HG03097 (cell line): ENCODE results near the gene DGAT2.

ENCODE experiments used
- ATAC-seq: cut with Tn5 transposase; IDR thresholded peaks from one replicate; pipeline ENCODE4 v1.9.1; 2021; ENCODE audit not compliant: unreplicated experiment, low FRiP score

The DGAT2 gene

DNA sequence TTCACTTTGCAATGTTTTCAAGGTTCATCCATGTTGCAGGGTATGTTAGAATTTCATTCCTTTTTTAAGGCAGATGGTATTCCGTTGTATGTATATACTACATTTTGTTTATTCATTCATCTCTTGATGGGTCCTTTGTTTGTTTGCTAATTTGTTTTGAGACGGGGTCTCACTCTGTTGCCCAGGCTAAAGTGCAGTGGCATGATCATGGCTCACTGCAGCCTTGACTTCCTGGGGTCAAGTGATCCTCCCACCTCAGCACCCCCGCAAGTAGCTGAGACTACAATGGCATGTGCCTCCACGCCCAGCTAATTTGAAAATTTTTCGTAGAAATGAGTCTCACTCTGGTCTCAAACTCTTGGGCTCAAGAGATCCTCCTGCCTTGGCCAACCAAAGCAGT lies 52.6 kb downstream of the DGAT2 start:
- no peak for ATAC-seq

DNA sequence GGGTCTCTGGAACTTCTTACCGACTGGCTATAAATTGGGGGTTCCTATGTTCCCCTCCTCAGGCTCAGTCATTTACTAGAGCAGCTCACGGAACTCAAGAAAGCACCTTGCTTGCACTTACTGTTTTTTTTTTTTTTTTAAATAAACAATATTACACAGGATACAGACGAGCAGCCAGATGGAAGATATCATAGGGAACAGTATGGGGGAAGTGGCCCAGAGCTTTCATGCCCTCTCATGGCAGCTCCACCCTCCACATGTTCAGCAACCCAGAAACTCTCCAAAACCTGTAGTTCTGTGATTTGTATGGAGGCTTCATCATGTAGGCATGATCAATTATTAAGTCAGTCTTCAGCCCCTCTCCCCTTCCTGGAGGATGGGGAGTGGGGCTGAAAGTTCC lies 54.0 kb downstream of the DGAT2 start:
- ATAC-seq: no peak

DNA sequence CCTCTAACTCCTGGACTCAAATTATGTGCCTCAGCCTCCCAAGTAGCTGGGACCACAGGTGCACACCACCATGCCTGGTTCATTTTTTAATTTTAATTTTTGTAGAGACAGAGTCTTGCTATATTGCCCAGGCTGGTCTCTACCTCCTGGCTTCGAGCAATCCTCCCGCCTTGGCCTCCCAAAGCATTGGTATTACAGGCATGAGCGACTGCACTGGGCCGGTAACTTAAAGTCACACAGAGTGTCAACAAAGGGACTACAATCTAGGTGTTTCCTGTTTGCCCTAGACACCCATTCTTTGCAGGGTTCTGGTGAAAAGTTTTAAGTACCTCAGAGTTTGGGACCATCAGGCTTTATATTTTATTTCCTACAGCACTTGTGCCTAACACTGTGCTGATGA lies 54.8 kb downstream of the DGAT2 start:
- ATAC-seq: no peak

DNA sequence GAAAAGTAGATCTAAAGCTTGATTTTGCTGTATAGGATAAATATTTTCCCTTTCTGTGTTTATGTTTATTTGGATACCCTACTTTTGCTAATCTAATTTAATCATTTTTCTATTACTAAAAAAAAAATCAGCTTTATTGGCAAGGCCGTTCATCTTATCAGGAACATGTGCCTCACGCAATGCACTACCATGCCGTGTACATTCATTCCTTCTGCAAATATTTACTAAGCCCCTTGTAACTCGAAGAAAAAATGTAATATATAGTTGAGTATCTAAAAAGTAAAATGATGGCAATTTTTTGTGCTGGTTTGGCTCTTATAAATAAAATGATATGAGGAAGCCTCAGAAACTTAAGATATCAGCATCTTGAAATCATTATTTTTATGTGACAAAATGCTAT lies 55.4 kb downstream of the DGAT2 start:
- ATAC-seq: no peak

DNA sequence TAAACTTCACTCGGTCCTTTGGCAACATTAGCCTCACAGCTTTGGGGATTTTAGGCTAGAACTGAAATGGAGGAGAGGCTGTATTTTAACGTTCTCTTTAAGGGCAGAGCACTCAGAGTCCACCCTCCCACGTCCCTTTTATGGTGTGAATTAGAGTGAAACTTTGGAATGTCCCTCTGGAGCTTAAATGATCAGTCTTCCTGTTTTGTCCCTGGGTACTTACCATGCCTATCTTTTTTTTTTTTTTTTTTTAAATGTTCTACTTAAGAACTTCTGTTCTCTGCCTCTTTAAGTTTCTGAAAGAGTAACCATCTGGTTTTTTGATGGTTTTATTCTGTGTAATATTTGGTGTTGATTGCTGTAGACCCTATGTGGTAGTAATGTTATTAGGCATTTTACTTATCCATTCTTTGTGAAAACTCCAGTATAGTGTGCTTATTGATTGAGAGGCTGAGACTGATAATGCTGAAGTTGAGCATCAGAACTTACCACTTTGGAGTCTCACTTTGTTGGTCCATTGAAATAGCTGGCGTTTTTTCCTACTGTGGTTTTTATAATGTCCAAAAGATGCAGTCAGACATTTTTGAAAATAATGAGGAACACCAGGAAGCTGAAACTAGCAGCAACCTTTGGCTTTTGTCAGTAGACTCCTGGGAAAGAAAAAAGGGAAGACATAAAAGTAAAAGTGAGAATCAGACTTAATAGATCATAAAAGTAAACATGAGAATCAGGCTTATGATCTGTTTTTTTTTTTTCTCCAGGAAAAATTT lies 58.1 kb downstream of the DGAT2 start:
- no peak for ATAC-seq

DNA sequence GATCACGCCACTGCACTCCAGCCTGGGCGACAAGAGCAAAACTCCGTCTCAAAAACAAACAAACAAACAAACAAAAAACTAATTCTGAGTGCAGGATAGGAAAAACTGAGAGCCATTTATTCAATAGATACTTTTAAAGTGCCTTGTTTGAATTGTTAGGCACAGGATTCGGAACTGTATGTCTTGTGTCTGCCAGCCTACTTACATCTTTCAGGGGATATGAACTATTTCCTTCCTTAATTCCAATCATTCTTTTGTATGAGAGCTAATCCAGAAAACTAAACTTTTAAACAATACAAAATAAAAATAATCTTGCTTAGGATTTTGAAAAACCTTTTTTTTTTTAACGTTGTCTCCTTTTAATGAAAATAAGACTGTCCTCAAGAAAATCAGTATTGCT lies 59.0 kb downstream of the DGAT2 start:
- ATAC-seq: no peak

DNA sequence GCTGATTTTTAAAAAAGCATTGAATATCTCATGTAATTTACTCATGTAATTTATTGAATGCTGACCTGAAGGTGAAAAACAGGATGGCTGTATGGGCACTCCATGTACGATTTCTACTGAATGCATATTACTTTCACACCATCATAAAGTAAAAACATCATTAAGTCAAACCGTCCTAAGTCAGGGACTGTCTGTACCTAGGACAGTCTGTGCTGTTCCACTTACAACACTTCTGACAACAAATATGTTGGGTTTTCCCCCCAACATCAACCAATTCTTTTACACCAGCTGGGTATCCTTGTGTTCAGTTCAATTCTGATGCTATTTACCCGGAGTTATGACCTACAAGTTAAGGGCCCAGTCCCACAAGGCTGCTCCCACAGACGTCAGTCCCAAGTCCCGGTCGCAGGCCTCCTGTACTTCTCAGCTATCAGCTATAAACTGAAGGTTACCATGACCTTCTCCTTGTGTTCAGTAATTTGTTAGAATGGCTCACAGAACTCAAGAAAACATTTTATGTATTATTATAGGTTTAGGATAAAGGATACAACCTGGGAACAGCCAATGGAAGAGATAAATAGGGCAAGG lies 63.4 kb downstream of the DGAT2 start:
- ATAC-seq: no peak

DNA sequence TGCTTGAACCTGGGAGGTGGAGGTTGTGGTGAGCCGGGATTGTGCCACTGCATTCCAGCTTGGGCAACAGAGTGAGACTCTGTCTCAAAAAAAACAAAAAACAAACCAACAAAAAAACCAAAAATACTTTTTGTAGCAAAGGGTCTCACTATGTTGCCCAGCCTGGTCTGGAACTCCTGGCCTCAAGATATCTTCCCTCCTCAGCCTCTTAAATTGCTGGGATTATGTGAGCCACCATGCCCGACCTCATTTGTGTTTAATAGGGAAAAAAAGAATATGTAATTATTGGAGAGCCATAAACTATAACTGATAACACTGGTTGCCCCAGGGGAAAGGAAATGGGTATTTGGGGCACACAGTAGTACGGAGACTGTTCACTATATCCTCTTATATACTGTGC lies 66.2 kb downstream of the DGAT2 start:
- no peak for ATAC-seq

DNA sequence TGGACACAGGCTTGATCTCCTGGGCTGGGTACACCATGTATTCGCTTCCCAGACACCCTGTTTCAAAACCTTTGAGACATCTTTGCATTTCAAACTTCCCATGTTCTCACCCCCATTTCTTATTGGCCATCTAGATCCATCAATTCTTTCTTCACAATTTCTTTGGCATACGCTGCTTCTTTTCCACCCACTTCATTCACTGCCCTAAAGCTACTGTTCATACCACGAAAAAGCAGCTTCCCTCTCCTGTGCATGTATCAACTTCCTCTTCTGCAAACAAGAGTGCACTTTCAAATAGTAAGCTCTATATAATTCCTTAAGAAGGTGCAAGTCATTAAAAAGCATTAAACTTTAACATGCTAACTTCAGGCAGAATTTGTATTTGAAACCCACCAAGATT lies 67.8 kb downstream of the DGAT2 start:
- ATAC-seq: no peak

DNA sequence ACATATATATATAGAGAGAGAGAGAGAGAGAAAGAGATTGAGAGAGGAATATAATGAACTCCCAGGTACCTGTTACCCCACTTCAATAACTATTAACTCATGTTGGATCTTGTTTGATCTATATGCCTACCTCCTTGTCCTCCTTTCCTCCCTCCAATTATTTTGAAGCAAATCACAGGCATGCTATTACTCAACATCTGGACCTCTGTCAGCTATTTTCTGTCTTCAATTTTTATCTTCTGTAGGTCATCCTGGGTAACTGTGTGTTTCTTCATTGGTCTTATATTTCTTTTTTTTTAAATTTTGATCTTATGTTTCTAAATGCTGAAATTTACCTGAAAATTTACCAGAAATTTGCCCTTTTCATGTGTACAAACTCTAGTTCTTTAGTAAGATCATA lies 71.3 kb downstream of the DGAT2 start:
- ATAC-seq: no peak

DNA sequence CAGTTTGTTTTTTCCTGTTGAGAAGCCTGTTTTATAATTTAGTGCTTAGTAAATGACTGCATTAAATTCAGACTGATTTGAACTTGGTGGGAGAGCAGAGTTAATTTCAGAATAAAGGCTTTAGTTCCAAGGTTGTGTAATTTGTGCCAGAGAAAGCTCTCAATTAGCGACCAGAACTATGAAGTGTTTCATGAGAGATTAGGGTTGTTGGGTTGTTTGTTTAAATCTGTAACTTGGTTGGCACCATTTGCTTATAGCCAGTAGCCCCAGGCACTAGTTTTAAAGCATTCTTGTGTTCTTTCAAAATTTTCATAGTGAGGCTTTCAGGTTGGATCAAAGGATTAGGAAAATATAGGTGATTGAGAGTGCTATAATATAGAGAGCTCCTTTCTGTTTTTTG lies 71.9 kb downstream of the DGAT2 start:
- ATAC-seq: no peak

DNA sequence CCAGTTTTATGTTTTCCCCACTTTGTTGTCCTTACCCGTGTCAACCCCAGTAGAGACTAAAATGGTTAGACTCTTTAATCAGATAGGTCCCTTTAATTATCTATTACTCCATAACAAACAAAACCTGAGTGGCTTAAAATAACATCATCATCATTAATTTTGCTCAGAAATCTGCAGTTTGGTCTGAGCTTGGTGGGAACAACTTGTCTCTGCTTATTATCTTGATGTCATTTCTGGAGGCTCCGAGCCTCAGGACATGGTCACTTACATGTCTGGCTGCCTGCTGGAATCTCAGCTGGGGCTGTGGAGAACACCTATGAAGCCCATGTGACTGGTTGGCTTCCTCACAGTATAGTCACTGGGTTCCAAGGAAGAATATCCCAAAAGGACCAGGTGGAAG lies 73.2 kb downstream of the DGAT2 start:
- no peak for ATAC-seq

DNA sequence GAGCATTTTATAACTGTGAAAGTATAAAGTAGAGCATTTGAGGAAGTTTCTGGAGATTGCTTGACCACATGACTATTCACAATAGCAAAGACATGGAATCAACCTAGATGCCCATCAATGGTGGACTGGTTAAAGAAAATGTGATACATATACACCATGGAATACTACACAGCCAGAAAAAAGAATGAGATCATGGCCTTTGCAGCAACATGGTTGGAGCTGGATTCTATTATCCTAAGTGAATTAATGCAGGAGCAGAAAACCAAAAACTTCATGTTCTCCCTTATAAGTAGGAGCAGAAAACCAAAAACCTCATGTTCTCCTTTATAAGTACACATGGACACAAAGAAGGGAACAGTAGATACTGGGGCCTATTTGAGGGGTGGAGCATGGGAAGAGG lies 76.7 kb downstream of the DGAT2 start:
- ATAC-seq: no peak

DNA sequence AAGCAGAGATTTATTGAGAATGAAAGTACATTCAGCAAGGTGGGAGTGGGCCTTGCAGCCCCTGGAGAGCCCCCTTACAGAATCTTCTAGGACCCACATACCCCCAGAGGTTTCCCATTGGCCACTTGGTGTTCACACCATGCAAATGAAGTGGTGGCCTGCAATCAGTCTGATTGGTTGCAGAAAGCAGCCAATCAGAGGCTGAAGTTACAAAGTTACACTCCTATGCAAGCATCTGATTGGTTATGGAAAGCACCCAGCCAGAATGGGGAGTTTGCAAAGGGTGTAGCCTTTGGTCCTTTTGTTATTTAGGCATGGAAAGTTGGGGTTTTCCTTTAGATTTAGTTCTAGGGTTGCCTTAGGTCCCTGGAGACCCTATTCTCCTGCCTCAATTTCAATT lies 81.3 kb downstream of the DGAT2 start:
- ATAC-seq: no peak

DNA sequence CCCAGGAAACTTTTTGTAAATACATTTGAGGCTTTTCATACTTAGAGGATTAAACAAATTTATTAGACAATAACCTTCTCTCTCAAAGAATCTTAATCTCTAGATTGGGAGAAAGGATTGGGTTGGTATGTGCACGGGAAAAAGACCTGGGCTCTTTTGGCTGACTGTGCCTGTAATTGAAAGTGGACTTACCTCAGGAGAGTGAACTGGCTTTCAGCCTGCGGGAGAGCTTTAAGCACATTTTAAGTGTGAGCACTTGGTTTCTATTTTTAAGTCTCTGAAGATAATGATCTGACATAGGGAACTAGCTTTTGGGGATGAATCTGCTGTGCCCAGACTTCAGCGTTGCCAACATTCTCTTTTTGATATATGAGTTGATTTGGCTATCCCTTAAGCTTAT lies 82.2 kb downstream of the DGAT2 start:
- ATAC-seq: no peak
